C4-2B (cell line): Measurements from ENCODE around the gene LMCD1.

Experiments used
- ZFX ChIP-seq: fragments of 450-650 bp; IDR thresholded peaks from 2 replicates; pipeline ENCODE4 v1.6.1; 2017
- TF ChIP-seq, protein P1 (sequence below): fragments of 450-650 bp; conservative IDR thresholded peaks from 2 replicates; pipeline ENCODE4 v1.5.1; 2017; ENCODE audit warnings: mild to moderate bottlenecking

DNA sequence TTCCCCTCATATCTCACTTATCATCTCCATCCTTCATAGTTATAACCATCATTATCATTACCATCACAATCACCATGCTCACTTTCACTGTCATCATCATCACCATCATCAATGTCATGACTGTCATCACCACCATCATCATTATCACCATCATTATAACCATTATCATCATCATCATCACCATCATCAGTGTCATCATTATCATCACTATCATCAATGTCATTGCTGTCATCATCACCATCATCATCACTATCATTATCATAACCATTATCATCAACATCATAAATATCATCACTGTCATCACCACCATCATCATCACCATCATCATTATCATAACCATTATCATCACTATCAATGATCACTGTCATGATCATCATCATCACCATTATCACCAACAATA lies 98.8 kb downstream of the LMCD1 start:
- TF ChIP-seq, protein P1, sequence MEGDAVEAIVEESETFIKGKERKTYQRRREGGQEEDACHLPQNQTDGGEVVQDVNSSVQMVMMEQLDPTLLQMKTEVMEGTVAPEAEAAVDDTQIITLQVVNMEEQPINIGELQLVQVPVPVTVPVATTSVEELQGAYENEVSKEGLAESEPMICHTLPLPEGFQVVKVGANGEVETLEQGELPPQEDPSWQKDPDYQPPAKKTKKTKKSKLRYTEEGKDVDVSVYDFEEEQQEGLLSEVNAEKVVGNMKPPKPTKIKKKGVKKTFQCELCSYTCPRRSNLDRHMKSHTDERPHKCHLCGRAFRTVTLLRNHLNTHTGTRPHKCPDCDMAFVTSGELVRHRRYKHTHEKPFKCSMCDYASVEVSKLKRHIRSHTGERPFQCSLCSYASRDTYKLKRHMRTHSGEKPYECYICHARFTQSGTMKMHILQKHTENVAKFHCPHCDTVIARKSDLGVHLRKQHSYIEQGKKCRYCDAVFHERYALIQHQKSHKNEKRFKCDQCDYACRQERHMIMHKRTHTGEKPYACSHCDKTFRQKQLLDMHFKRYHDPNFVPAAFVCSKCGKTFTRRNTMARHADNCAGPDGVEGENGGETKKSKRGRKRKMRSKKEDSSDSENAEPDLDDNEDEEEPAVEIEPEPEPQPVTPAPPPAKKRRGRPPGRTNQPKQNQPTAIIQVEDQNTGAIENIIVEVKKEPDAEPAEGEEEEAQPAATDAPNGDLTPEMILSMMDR, result no peak
- TF ChIP-seq ZFX, result no peak
